GM12878 (cell line): ENCODE measurements around the gene PPP1R13L.
"Not testable (repeated sequence)": the region's sequence is repeated elsewhere in the genome, so short reads cannot be mapped to it uniquely, and the experiment has no call there.

Source experiments
- CTCF ChIP-seq, 3 experiments: IDR thresholded peaks in 2 of 3; conservative IDR thresholded peaks in 1 of 3; 2 replicates each; pipeline ENCODE4 v1.5.1; 2011; ENCODE audit warnings: low read depth in 3 of 3, low read length in 3 of 3, mild to moderate bottlenecking in 3 of 3, control low read depth in 2 of 3, moderate library complexity in 2 of 3, inconsistent platforms in 1 of 3, mixed read lengths in 1 of 3; ENCODE audit not compliant: control insufficient read depth in 2 of 3, insufficient read depth in 1 of 3; ENCODE audit errors: extremely low read depth in 1 of 3
- MTA3 ChIP-seq: IDR thresholded peaks from 2 replicates; pipeline ENCODE4 v1.6.1; 2012; ENCODE audit warnings: low read length, inconsistent platforms, borderline replicate concordance
- MXI1 ChIP-seq: fragments of 150-350 bp; IDR thresholded peaks from 2 replicates; pipeline ENCODE4 v1.6.1; 2011; ENCODE audit warnings: low read depth, mild to moderate bottlenecking, inconsistent platforms, low read length, improper control_type of control experiment
- MYC ChIP-seq: IDR thresholded peaks from 2 replicates; pipeline ENCODE4 v1.6.1; 2011; ENCODE audit warnings: mild to moderate bottlenecking, low read length, moderate library complexity, inconsistent platforms; ENCODE audit not compliant: insufficient read depth, insufficient replicate concordance, insufficient read length, severe bottlenecking
- RFX5 ChIP-seq: IDR thresholded peaks from 2 replicates; pipeline ENCODE4 v1.6.1; 2011; ENCODE audit warnings: low read depth, low read length, improper control_type of control experiment
- SIN3A ChIP-seq: IDR thresholded peaks from 2 replicates; pipeline ENCODE4 v1.6.1; 2012; ENCODE audit warnings: low read depth, low read length, improper control_type of control experiment
- ZSCAN29 ChIP-seq: fragments of 450-650 bp; IDR thresholded peaks from 2 replicates; pipeline ENCODE4 v1.6.1; 2017; ENCODE audit warnings: mild to moderate bottlenecking, moderate library complexity
- TF ChIP-seq, protein P1 (sequence below): IDR thresholded peaks from 2 replicates; pipeline ENCODE4 v1.6.1; 2012; ENCODE audit warnings: low read depth, low read length, improper control_type of control experiment
- TF ChIP-seq, protein P2 (sequence below): IDR thresholded peaks from 2 replicates; pipeline ENCODE4 v1.6.1; 2011; ENCODE audit warnings: low read depth, low read length, improper control_type of control experiment, borderline replicate concordance

DNA sequence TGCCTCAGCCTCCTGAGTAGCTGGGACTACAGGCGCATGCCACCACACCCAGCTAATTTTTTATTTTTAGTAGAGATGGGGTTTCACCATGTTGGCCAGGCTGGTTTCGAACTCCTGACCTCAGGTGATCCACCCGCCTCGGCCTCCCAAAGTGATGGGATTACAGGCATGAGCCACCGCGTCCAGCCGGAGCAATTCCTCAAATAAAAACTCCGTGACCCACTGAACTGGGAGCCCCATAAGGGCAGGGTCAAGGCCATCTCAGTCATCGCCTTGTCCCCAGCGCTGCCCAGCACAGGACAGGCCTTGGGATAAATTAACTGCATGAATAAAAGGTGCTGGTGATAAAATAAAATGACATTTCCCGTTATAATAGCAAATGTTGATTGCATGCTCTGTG lies 25.0 kb upstream of the PPP1R13L start:
- TF ChIP-seq RFX5; CTCF (IDR thresholded peaks at IDR 0.05 in 2 of 3, conservative IDR thresholded peaks at IDR 0.05 in 1 of 3; ENCODE audit: control insufficient read depth in 2 of 3, extremely low read depth in 1 of 3, insufficient read depth in 1 of 3, low read depth in 3 of 3, low read length in 3 of 3); MTA3; MXI1; ZSCAN29; MYC; SIN3A: not testable (repeated sequence)
- TF ChIP-seq, protein P1, sequence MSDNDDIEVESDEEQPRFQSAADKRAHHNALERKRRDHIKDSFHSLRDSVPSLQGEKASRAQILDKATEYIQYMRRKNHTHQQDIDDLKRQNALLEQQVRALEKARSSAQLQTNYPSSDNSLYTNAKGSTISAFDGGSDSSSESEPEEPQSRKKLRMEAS, result not testable (repeated sequence)
- TF ChIP-seq, protein P2, sequence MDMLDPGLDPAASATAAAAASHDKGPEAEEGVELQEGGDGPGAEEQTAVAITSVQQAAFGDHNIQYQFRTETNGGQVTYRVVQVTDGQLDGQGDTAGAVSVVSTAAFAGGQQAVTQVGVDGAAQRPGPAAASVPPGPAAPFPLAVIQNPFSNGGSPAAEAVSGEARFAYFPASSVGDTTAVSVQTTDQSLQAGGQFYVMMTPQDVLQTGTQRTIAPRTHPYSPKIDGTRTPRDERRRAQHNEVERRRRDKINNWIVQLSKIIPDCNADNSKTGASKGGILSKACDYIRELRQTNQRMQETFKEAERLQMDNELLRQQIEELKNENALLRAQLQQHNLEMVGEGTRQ, result not testable (repeated sequence)
